G401.6 (cell line): Measurements from ENCODE around the gene PRKAG2.
"Not testable (repeated sequence)": the region's sequence is repeated elsewhere in the genome, so short reads cannot be mapped to it uniquely, and the experiment has no call there.

Experiments used
- FAIRE-seq: peaks from 2 replicates; lab custom pipeline; 2012; peaks lifted over from hg19 to GRCh38; lab: Jason Lieb, UNC

Gene PRKAG2

GRCh38 chr7:151784853-151785680 is 91.8 kb downstream of the PRKAG2 start:
- FAIRE-seq, result no peak

GRCh38 chr7:151783958-151784575 is 92.8 kb downstream of the PRKAG2 start:
- no peak for FAIRE-seq

GRCh38 chr7:151782598-151783448 is 94.1 kb downstream of the PRKAG2 start:
- no peak for FAIRE-seq

- not testable (repeated sequence) for FAIRE-seq
These were observed 94.7 kb downstream of the PRKAG2 start for GRCh38 chr7:151782256-151782597.

GRCh38 chr7:151781161-151781845 is 95.6 kb downstream of the PRKAG2 start:
- no peak for FAIRE-seq

GRCh38 chr7:151780631-151781030 is 96.3 kb downstream of the PRKAG2 start:
- FAIRE-seq, result no peak

GRCh38 chr7:151779678-151780077 is 97.2 kb downstream of the PRKAG2 start:
- no peak for FAIRE-seq

- no peak for FAIRE-seq
These were observed 97.7 kb downstream of the PRKAG2 start for GRCh38 chr7:151779255-151779654.

- FAIRE-seq, result no peak
These were observed 98.8 kb downstream of the PRKAG2 start for GRCh38 chr7:151777908-151778670.

GRCh38 chr7:151777495-151777880 is 99.4 kb downstream of the PRKAG2 start:
- no peak for FAIRE-seq

- no peak for FAIRE-seq
These were observed 99.9 kb downstream of the PRKAG2 start for GRCh38 chr7:151776876-151777494.

GRCh38 chr7:151776446-151776845 is 100.5 kb downstream of the PRKAG2 start:
- FAIRE-seq, result no peak

- FAIRE-seq, result no peak
These were observed 101.1 kb downstream of the PRKAG2 start for GRCh38 chr7:151775547-151776443.

GRCh38 chr7:151774951-151775350 is 102.0 kb downstream of the PRKAG2 start:
- no peak for FAIRE-seq

- FAIRE-seq, result no peak
These were observed 103.1 kb downstream of the PRKAG2 start for GRCh38 chr7:151773797-151774196.

GRCh38 chr7:151770232-151770631 is 106.7 kb downstream of the PRKAG2 start:
- no peak for FAIRE-seq

GRCh38 chr7:151769188-151769821 is 107.6 kb downstream of the PRKAG2 start:
- FAIRE-seq, result no peak

- no peak for FAIRE-seq
These were observed 108.1 kb downstream of the PRKAG2 start for GRCh38 chr7:151768805-151769187.

GRCh38 chr7:151767557-151767956 is 109.4 kb downstream of the PRKAG2 start:
- no peak for FAIRE-seq
